Upper lobe of right lung (tissue), 1 donor: ENCODE measurements around the gene MYO1F. TPM values are rescaled to one million over a fixed set of nuclear protein-coding genes. Genes with fewer than 3 reads are reported as not detected.

Source experiments
- ATAC-seq: fragments of 200-7000 bp; cut with Tn5 transposase; one replicate; pipeline ENCODE4 v1.9.1; 2020; ENCODE audit warnings: mild to moderate bottlenecking, moderate library complexity
- DNase-seq: peaks from one replicate; pipeline ENCODE4 v3.0.0-alpha.2; 2020
- H3K27ac ChIP-seq: fragments of 200-600 bp; one replicate; pipeline ENCODE4 v1.8.0; 2022
- H3K27me3 ChIP-seq: fragments of 200-600 bp; one replicate; pipeline ENCODE4 v1.8.0; 2022; ENCODE audit warnings: mild to moderate bottlenecking
- H3K36me3 ChIP-seq: fragments of 200-600 bp; one replicate; pipeline ENCODE4 v1.8.0; 2022
- H3K4me1 ChIP-seq: fragments of 200-600 bp; one replicate; pipeline ENCODE4 v1.8.0; 2022
- H3K4me3 ChIP-seq: fragments of 200-600 bp; one replicate; pipeline ENCODE4 v1.8.0; 2022; ENCODE audit warnings: mild to moderate bottlenecking
- H3K9me3 ChIP-seq: fragments of 200-600 bp; one replicate; pipeline ENCODE4 v1.8.0; 2022
- CTCF ChIP-seq: fragments of 200-600 bp; IDR thresholded peaks from one replicate; pipeline ENCODE4 v1.8.0; 2022; ENCODE audit warnings: antibody characterized with exemption
- intact Hi-C: fragments of 100-400 bp; cut with DNase I; formaldehyde crosslinking; loops from one replicate; pipeline ENCODE4 v1.11.0; 2022
- total RNA-seq: library from RNA; stranded (reverse); fragmentation: NEBNext Ultra II Directional; extraction: Animal tissue kit (Norgen Biotek cat#: 25700); gene quantifications from one replicate; pipeline ENCODE4 v1.2.1, GENCODE V29; 2021
- donor health status: DM: no; HTN: yes; CAD: no; lungs with severe emphysema.

MYO1F gene
- total RNA-seq, 1 donor from 2014 or later: 106 TPM

- no peaks in the 10 kb centered on the region for H3K27me3 ChIP-seq
- peak; percentile 83 for DNase-seq
- no peak overlapping the region for H3K27ac ChIP-seq
- no peaks in the 10 kb centered on the region for H3K36me3 ChIP-seq
- no peaks in the 10 kb centered on the region for H3K9me3 ChIP-seq
- peak; percentile 69 for ATAC-seq
- intact Hi-C loops: no loop called here
- H3K4me3 ChIP-seq: no peak overlapping the region
- no peaks in the 10 kb centered on the region for H3K4me1 ChIP-seq
- peak; percentile 58 for TF ChIP-seq CTCF
These were observed 8.9 kb upstream of the MYO1F start for GRCh38 chr19:8585894-8586750.

GRCh38 chr19:8584965-8585893, 8.0 kb upstream of the MYO1F start:
- no peak for DNase-seq
- peaks cover 5% of the 10 kb centered on the region for H3K4me1 ChIP-seq
- no peak overlapping the region for H3K4me3 ChIP-seq
- no peak for ATAC-seq
- no peaks in the 10 kb centered on the region for H3K27me3 ChIP-seq
- no peaks in the 10 kb centered on the region for H3K36me3 ChIP-seq
- H3K9me3 ChIP-seq: no peaks in the 10 kb centered on the region
- no peak for TF ChIP-seq CTCF
- H3K27ac ChIP-seq: no peak overlapping the region
- intact Hi-C loops: no loop called here

GRCh38 chr19:8580710-8581281, 3.6 kb upstream of the MYO1F start:
- peak; percentile 88 for ATAC-seq
- no peak overlapping the region for H3K4me3 ChIP-seq
- intact Hi-C loops: no loop called here

GRCh38 chr19:8578642-8579265, 1.5 kb upstream of the MYO1F start:
- TF ChIP-seq CTCF: peak; percentile 95
- Histone ChIP-seq H3K4me1 (peaks cover 29% of the 10 kb centered on the region), H3K9me3 (no peaks in the 10 kb centered on the region), H3K4me3 (no peak overlapping the region), H3K27ac (no peak overlapping the region), H3K36me3 (no peaks in the 10 kb centered on the region), H3K27me3 (no peaks in the 10 kb centered on the region)
- peak; percentile 86 for DNase-seq
- intact Hi-C loops: no loop called here
- peak; percentile 60 for ATAC-seq

More at GRCh38 chr19:8580710-8581281, 3.6 kb upstream of the MYO1F start:
- H3K36me3 ChIP-seq: no peaks in the 10 kb centered on the region
- peaks cover 25% of the 10 kb centered on the region for H3K4me1 ChIP-seq
- H3K9me3 ChIP-seq: no peaks in the 10 kb centered on the region
- peak; percentile 98 for TF ChIP-seq CTCF
- H3K27ac ChIP-seq: no peak overlapping the region
- no peaks in the 10 kb centered on the region for H3K27me3 ChIP-seq
- DNase-seq: peak; percentile 89

GRCh38 chr19:8577741-8578140, 499 bp upstream of the MYO1F start:
- peaks cover 29% of the 10 kb centered on the region for H3K4me1 ChIP-seq
- DNase-seq (no peak), ATAC-seq (no peak)
- no peaks in the 10 kb centered on the region for H3K9me3 ChIP-seq
- H3K36me3 ChIP-seq: no peaks in the 10 kb centered on the region
- intact Hi-C loops: no loop called here
- H3K4me3 ChIP-seq: peak overlapping the region; percentile 55
- H3K27me3 ChIP-seq: no peaks in the 10 kb centered on the region
- TF ChIP-seq CTCF: no peak
- H3K27ac ChIP-seq: no peak overlapping the region
